ENCODE data around the gene KRT15.

- TF ChIP-seq CTCF (IDR thresholded peaks at IDR 0.05) (no peak), POLR2AphosphoS5 (IDR thresholded peaks at IDR 0.05) (no peak), EP300 (IDR thresholded peaks at IDR 0.05) (no peak)
Measured at GRCh38 chr17:41522301-41523224, 3.9 kb upstream of the KRT15 start.
